IMR-90 (cell line): ENCODE results near the gene TMEM19. TPM values are rescaled to one million over a fixed set of nuclear protein-coding genes. Genes with fewer than 3 reads are reported as not detected.

Source experiments
- ATAC-seq: fragments of 200-7000 bp; cut with Tn5 transposase; 2 replicates; pipeline ENCODE4 v1.9.1; 2020; ENCODE audit warnings: low read depth, mild to moderate bottlenecking, moderate library complexity
- BruUV-seq: library from RNA; stranded (reverse); fragments of 400-500 nt; replicated peaks from 2 replicates; lab custom pipeline; 2021; lab: Mats Ljungman, UMichigan
- CTCF ChIA-PET: fragments of 300-600 bp; formaldehyde crosslinking; extraction: SDS; loops from one replicate; lab custom pipeline; 2021; ENCODE audit warnings: antibody characterized with exemption; lab: Yijun Ruan, JAX
- POLR2A ChIA-PET: fragments of 300-600 bp; sonication (Branson Sonifier 250); formaldehyde crosslinking; loops from one replicate; lab custom pipeline; 2022; ENCODE audit warnings: antibody characterized with exemption; ENCODE audit not compliant: unreplicated experiment; lab: Charles Lee
- DNase-seq: peaks from one replicate; pipeline ENCODE4 v3.0.0; 2013
- H2AFZ ChIP-seq: replicated peaks from 2 replicates; pipeline ENCODE3; 2013; ENCODE audit warnings: low read length, mild to moderate bottlenecking; ENCODE audit not compliant: poor library complexity
- H2AK5ac ChIP-seq: 2 replicates; pipeline ENCODE4 v1.6.1; 2013; ENCODE audit warnings: low read depth, low read length, inconsistent platforms
- H2AK9ac ChIP-seq: replicated peaks from 2 replicates; pipeline ENCODE3; 2013; ENCODE audit warnings: mild to moderate bottlenecking, low read depth, low read length, moderate library complexity; ENCODE audit not compliant: poor library complexity
- H2BK120ac ChIP-seq: 2 replicates; pipeline ENCODE4 v1.6.1; 2013; ENCODE audit warnings: low read depth, low read length, inconsistent platforms
- H2BK15ac ChIP-seq: 3 replicates; pipeline ENCODE4 v1.6.1; 2013; ENCODE audit warnings: low read depth, low read length, inconsistent platforms
- H2BK20ac ChIP-seq: 2 replicates; pipeline ENCODE4 v1.6.1; 2013; ENCODE audit warnings: low read depth, mild to moderate bottlenecking, inconsistent platforms, low read length, moderate library complexity
- H2BK5ac ChIP-seq: 2 replicates; pipeline ENCODE4 v1.6.1; 2013; ENCODE audit warnings: mild to moderate bottlenecking, low read depth, low read length, inconsistent platforms; ENCODE audit not compliant: poor library complexity, severe bottlenecking
- H3K14ac ChIP-seq: replicated peaks from 2 replicates; pipeline ENCODE4 v1.6.1; 2013; ENCODE audit warnings: low read depth, low read length, inconsistent platforms
- H3K18ac ChIP-seq: 2 replicates; pipeline ENCODE4 v1.6.1; 2013; ENCODE audit warnings: low read depth, low read length, control low read depth
- H3K23ac ChIP-seq: 2 replicates; pipeline ENCODE4 v1.6.1; 2013; ENCODE audit warnings: low read depth, low read length, inconsistent platforms
- H3K27ac ChIP-seq: 2 replicates; pipeline ENCODE4 v1.5.1; 2013; ENCODE audit warnings: mild to moderate bottlenecking, control low read depth, low read length; ENCODE audit not compliant: insufficient read depth
- H3K27me3 ChIP-seq: 2 replicates; pipeline ENCODE4 v1.6.1; 2013; ENCODE audit warnings: low read length; ENCODE audit not compliant: control insufficient read depth, insufficient read depth
- H3K36me3 ChIP-seq: 2 replicates; pipeline ENCODE4 v1.6.1; 2013; ENCODE audit warnings: low read length, mixed read lengths; ENCODE audit not compliant: control insufficient read depth, insufficient read depth
- H3K4ac ChIP-seq: 2 replicates; pipeline ENCODE4 v1.6.1; 2013; ENCODE audit warnings: low read depth, low read length, inconsistent platforms
- H3K4me1 ChIP-seq: 2 replicates; pipeline ENCODE4 v1.6.1; 2013; ENCODE audit warnings: low read length, mixed read lengths; ENCODE audit not compliant: control insufficient read depth, insufficient read depth
- H3K4me2 ChIP-seq: 2 replicates; pipeline ENCODE4 v1.6.1; 2013; ENCODE audit warnings: low read depth, mild to moderate bottlenecking, control low read depth, low read length, moderate library complexity
- H3K4me3 ChIP-seq: 2 replicates; pipeline ENCODE4 v1.5.1; 2013; ENCODE audit warnings: low read depth, mild to moderate bottlenecking, control low read depth, low read length, moderate library complexity; ENCODE audit not compliant: insufficient read depth
- H3K56ac ChIP-seq: 2 replicates; pipeline ENCODE4 v1.6.1; 2013; ENCODE audit warnings: low read length, inconsistent platforms; ENCODE audit not compliant: insufficient read depth; ENCODE audit errors: extremely low read depth
- H3K79me1 ChIP-seq, 2 experiments: 2 replicates each; pipeline ENCODE4 v1.6.1; 2013; ENCODE audit warnings: low read length in 2 of 2, inconsistent platforms in 1 of 2, low read depth in 1 of 2
- H3K9ac ChIP-seq: 2 replicates; pipeline ENCODE4 v1.6.1; 2013; ENCODE audit warnings: low read depth, low read length, control low read depth
- H3K9me1 ChIP-seq: 2 replicates; pipeline ENCODE4 v1.6.1; 2013; ENCODE audit warnings: low read length, inconsistent platforms; ENCODE audit not compliant: insufficient read depth
- H3K9me3 ChIP-seq: 2 replicates; pipeline ENCODE4 v1.6.1; 2013; ENCODE audit warnings: low read length; ENCODE audit not compliant: control insufficient read depth, insufficient read depth
- H4K20me1 ChIP-seq: 2 replicates; pipeline ENCODE4 v1.6.1; 2013; ENCODE audit warnings: low read length, inconsistent platforms; ENCODE audit not compliant: insufficient read depth
- H4K5ac ChIP-seq: 2 replicates; pipeline ENCODE4 v1.6.1; 2013; ENCODE audit warnings: mild to moderate bottlenecking, low read depth, low read length, control low read depth
- H4K8ac ChIP-seq, 2 experiments: 2 replicates each; pipeline ENCODE4 v1.6.1; 2013; ENCODE audit warnings: low read depth in 2 of 2, low read length in 2 of 2, control low read depth in 1 of 2, inconsistent platforms in 1 of 2
- H4K91ac ChIP-seq: 2 replicates; pipeline ENCODE4 v1.6.1; 2013; ENCODE audit warnings: low read depth, low read length, inconsistent platforms; ENCODE audit not compliant: insufficient read depth
- BHLHE40 ChIP-seq: fragments of 150-350 bp; IDR thresholded peaks from 2 replicates; pipeline ENCODE4 v1.6.1; 2016; ENCODE audit warnings: mild to moderate bottlenecking, low read depth, low read length
- CEBPB ChIP-seq: IDR thresholded peaks from 2 replicates; pipeline ENCODE4 v1.6.1; 2012; ENCODE audit warnings: low read depth, low read length, improper control_type of control experiment
- FOS ChIP-seq: fragments of 150-350 bp; IDR thresholded peaks from 2 replicates; pipeline ENCODE4 v1.6.1; 2016; ENCODE audit warnings: low read depth, low read length
- RFX5 ChIP-seq: IDR thresholded peaks from 2 replicates; pipeline ENCODE4 v1.8.0; 2012; ENCODE audit warnings: low read depth, mild to moderate bottlenecking, low read length, moderate library complexity
- WGBS, 2 experiments: methylation state at CpG; one replicate each; pipeline versions ENCODE4 v1.1.5 to v1.1.7; 2013; ENCODE audit warnings: missing lambda C conversion rate in 2 of 2; ENCODE audit not compliant: insufficient read length in 1 of 2; ENCODE audit errors: extremely low coverage in 2 of 2; 5-methylcytosine and 5-hydroxymethylcytosine counted together
- dilution Hi-C: fragments of 300-500 bp; cut with HindIII; formaldehyde crosslinking; loops from one replicate; pipeline ENCODE4 v1.14.3; 2018; ENCODE audit warnings: low sequenced_read_pairs; ENCODE audit not compliant: unreplicated experiment
- in situ Hi-C: fragments of 300-500 bp; cut with MboI; formaldehyde crosslinking; loops from 3 replicates; pipeline ENCODE4 v1.14.3; 2019; ENCODE audit warnings: low sequenced_read_pairs, inconsistent platforms, mixed read lengths
- intact Hi-C: fragments of 100-400 bp; cut with micrococcal nuclease; formaldehyde crosslinking; loops from 2 replicates; pipeline ENCODE4 v1.10.0; 2022
- polyA plus RNA-seq, 3 experiments: library from polyadenylated mRNA; depleted of rRNA; stranded (reverse); fragments of >200 nt; gene quantifications; 2 replicates each; pipeline ENCODE4 v1.2.3, GENCODE V29; 2012; ENCODE audit warnings: low replicate concordance in 1 of 3
- total RNA-seq: library from RNA; depleted of rRNA; stranded (reverse); fragments of >200 nt; gene quantifications from 2 replicates; pipeline ENCODE4 v1.2.3, GENCODE V29; 2012
- TF ChIP-seq, protein P1 (sequence below): conservative IDR thresholded peaks from 2 replicates; pipeline ENCODE4 v1.5.1; 2012; ENCODE audit warnings: mild to moderate bottlenecking, low read depth, low read length, improper control_type of control experiment

Gene TMEM19
- total and polyA plus RNA-seq, 2 of the 4 experiments (the other 2 are of a cell fraction) = 8.9 to 28.7 TPM

DNA sequence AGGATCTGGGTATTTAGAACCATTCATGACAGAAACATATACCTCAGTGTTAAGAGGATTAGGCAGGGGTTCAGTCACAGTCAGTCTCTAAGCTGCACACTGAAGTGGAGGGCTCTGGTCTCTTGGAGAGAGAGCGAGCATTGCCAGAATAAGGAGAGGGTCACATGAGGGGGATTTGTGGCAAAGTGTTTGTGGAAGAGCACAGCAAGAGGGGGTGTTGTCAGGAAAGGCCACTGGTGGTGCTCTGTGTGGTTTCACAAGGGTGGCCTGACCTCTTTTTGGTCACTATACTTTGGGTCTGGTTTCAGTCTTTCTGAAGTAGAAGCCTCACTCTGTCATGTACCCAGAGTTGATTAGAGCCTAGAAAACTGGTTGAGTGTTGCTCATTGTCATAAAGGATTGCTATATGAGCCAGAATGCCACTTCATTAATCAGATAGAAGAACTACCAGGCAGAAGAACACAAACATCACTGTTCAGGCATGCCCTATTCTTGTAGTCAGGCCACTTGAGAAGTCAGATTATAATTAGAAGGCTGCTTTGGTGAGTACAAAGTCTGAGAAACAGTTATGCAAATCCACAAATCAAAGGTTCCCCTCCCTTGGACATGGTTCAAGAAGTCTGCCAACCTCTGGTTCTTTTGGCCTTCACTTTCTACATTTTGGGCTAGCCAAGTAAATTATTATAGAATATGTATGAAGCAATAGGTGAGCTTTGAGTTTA is 8.4 kb downstream of the TMEM19 start:
- Histone ChIP-seq H3K14ac (no peak overlapping the region; the same call in 1 of the 2 replicates), H2BK5ac (no peak overlapping the region), H4K91ac (no peak overlapping the region), H3K9me3 (no peaks in the 10 kb centered on the region), H3K4me2 (no peak overlapping the region), H3K36me3 (peaks cover 6% of the 10 kb centered on the region; the same call in 1 of the 2 replicates), H3K4ac (no peak overlapping the region), H3K18ac (no peak overlapping the region), H3K9ac (no peak overlapping the region), H2BK120ac (no peak overlapping the region), H3K56ac (no peak overlapping the region), H2AFZ (no peak overlapping the region), H2BK15ac (no peak overlapping the region), H3K4me1 (no peaks in the 10 kb centered on the region), H3K23ac (no peak overlapping the region), H3K9me1 (no peaks in the 10 kb centered on the region), H3K27ac (no peak overlapping the region), H3K79me1 (peaks cover 0 to 4% of the 10 kb centered on the region in 2 experiments; a peak in 2 of 4 replicates), H2AK9ac (no peak overlapping the region), H4K5ac (no peak overlapping the region), H4K20me1 (no peaks in the 10 kb centered on the region), H3K27me3 (no peaks in the 10 kb centered on the region), H4K8ac (no peak overlapping the region), H2AK5ac (no peak overlapping the region), H2BK20ac (no peak overlapping the region), H3K4me3 (no peak overlapping the region)
- TF ChIP-seq CEBPB = no peak
- no peak for TF ChIP-seq BHLHE40
- no peak for TF ChIP-seq FOS
- no peak for TF ChIP-seq RFX5
- TF ChIP-seq, protein P1, sequence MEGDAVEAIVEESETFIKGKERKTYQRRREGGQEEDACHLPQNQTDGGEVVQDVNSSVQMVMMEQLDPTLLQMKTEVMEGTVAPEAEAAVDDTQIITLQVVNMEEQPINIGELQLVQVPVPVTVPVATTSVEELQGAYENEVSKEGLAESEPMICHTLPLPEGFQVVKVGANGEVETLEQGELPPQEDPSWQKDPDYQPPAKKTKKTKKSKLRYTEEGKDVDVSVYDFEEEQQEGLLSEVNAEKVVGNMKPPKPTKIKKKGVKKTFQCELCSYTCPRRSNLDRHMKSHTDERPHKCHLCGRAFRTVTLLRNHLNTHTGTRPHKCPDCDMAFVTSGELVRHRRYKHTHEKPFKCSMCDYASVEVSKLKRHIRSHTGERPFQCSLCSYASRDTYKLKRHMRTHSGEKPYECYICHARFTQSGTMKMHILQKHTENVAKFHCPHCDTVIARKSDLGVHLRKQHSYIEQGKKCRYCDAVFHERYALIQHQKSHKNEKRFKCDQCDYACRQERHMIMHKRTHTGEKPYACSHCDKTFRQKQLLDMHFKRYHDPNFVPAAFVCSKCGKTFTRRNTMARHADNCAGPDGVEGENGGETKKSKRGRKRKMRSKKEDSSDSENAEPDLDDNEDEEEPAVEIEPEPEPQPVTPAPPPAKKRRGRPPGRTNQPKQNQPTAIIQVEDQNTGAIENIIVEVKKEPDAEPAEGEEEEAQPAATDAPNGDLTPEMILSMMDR = no peak
- dilution Hi-C loops (no loop called here), in situ Hi-C loops (no loop called here), intact Hi-C loops (no loop called here)
- WGBS, 2 experiments = 100% methylated on average over 1 of the region's 1 CpG; no CpG with 5 or more reads in 1 of the 2 experiments
- DNase-seq (no peak), ATAC-seq (no peak)
- POLR2A ChIA-PET = no interaction called here
- no TSS peak for BruUV-seq
- CTCF ChIA-PET = interaction anchor here (1.0 kb wide), 1 partner anchor 17 kb away, joined by 3 read pairs; no protein-coding TSS in a partner anchor
